ENCODE measurements around the gene RBP3. TPM values are rescaled to one million over a fixed set of nuclear protein-coding genes. Genes with fewer than 3 reads are reported as not detected.

RBP3 gene
- total RNA-seq, 1 donor = not detected

DNA sequence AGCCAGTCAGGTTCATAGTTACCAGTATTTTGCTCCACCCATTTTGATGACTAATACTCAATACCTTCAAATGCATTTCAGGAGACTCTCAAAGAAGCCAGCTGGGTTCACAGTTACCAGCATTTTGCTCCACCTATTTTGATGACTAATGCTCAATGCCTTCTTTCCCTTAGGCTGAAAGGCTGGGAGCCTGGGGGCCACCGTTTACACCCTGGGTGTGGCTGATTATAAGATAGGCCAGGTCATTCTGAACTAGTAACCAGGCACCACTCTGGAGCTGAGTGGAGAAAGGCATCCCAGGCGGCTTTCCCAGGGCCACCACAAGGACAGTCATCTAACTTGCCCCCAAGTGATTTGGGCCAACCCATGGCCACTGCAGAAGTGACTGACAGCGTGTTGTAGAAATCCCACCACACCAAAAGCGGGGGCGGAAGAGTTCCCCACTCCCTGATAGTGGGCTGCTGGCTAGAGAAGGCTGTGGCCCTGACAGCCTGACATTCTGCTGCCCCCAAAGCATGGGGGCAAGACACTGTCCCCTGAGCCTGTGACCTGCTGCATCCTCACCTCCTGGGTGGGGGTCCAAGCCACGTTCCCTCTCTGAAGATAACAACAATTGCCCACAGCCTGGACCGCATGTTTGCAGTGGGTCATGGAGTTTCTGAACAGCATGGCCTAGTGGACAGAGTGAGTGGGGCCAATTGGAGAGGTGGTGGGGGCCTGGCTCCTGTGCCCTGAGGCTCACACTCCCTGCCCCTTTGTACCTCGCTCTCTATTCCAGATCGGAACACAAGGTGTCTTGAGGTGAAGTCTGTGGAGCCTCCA lies 58.9 kb downstream of the RBP3 start:
- DNase-seq (ENCODE audit: low read depth) = peak; percentile 76
- H3K4me3 ChIP-seq (ENCODE audit: low read depth, low read length) = no peak overlapping the region
- TF ChIP-seq, protein P1, sequence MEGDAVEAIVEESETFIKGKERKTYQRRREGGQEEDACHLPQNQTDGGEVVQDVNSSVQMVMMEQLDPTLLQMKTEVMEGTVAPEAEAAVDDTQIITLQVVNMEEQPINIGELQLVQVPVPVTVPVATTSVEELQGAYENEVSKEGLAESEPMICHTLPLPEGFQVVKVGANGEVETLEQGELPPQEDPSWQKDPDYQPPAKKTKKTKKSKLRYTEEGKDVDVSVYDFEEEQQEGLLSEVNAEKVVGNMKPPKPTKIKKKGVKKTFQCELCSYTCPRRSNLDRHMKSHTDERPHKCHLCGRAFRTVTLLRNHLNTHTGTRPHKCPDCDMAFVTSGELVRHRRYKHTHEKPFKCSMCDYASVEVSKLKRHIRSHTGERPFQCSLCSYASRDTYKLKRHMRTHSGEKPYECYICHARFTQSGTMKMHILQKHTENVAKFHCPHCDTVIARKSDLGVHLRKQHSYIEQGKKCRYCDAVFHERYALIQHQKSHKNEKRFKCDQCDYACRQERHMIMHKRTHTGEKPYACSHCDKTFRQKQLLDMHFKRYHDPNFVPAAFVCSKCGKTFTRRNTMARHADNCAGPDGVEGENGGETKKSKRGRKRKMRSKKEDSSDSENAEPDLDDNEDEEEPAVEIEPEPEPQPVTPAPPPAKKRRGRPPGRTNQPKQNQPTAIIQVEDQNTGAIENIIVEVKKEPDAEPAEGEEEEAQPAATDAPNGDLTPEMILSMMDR (IDR thresholded peaks at IDR 0.05; ENCODE audit: insufficient read depth, low read length) = no peak

Other genes with a start within 250 kb of the RBP3 start
- gene GDF10, start 48.2 kb upstream of the RBP3 start, total RNA-seq (ENCODE audit: low replicate concordance) = 11.1 TPM in 1 of 2 replicates, not detected in the other
- gene GDF2, start 25.9 kb upstream of the RBP3 start, total RNA-seq (ENCODE audit: low replicate concordance) = not detected in 2 replicates
- 0.18 and 0.41 TPM in 2 replicates for gene ZNF488, start 35.9 kb downstream of the RBP3 start, total RNA-seq (ENCODE audit: low replicate concordance)
- gene ANXA8, start 135.8 kb downstream of the RBP3 start, total RNA-seq (ENCODE audit: low replicate concordance) = 0.18 and 1.5 TPM in 2 replicates
- gene FAM25G, start 143.3 kb downstream of the RBP3 start, total RNA-seq (ENCODE audit: low replicate concordance) = not detected in 2 replicates
- gene AGAP9, start 175.3 kb downstream of the RBP3 start, total RNA-seq (ENCODE audit: low replicate concordance) = 4.2 and 7.0 TPM in 2 replicates